Fibroblast of lung (primary cell): ENCODE results near the gene TANGO6.

Source experiments
- CTCF ChIP-seq, 2 donors: IDR thresholded peaks in 1 of 2; conservative IDR thresholded peaks in 1 of 2; 1 replicate in 1 of 2; 2 replicates in 1 of 2; pipeline ENCODE4 v1.5.1; 2011 to 2012; ENCODE audit warnings: low read length in 2 of 2, control low read depth in 1 of 2, inconsistent platforms in 1 of 2, low read depth in 1 of 2, mild to moderate bottlenecking in 1 of 2
- EZH2 ChIP-seq: IDR thresholded peaks from 2 replicates; pipeline ENCODE4 v1.5.1; 2012; ENCODE audit warnings: low read length, control low read depth, mild to moderate bottlenecking; ENCODE audit errors: missing control alignments

DNA sequence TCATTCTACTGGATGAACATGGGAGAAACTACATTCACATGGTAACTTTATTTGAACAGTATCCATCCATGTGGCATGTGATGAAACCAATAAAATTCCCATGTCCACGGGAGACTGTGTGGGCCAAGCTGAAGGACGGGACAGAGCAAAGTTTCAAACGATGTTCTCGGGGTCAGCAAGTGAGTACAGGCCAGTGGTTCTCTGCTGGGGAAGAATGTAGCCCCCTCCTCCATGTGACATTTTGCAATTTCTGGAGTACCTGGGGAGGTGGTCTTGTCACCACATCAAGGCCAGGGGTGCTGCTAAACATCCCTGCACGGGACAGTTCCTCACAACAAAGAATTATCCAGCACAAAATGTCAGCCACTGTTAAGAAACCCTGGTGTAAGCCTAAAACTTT is 7.4 kb upstream of the TANGO6 start:
- no peak for TF ChIP-seq CTCF (conservative IDR thresholded peaks at IDR 0.05 in 1 of 2, IDR thresholded peaks at IDR 0.05 in 1 of 2; ENCODE audit: low read depth in 1 of 2, low read length in 2 of 2)
- TF ChIP-seq EZH2 = no peak
